Measurements from ENCODE around the gene SH3BP5L. TPM values are rescaled to one million over a fixed set of nuclear protein-coding genes. Genes with fewer than 3 reads are reported as not detected.
A peak's percentile ranks its signal among the peaks of the same experiment; 100 is the strongest.

The SH3BP5L gene
- total RNA-seq, 2 donors from 2014 or later, result 13.3 to 20.0 TPM

GRCh38 chr1:248788327-248788726 is 37.4 kb downstream of the SH3BP5L start:
- Mint-ChIP-seq H3K4me1 (no peaks in the 10 kb centered on the region), H3K4me3 (no peak overlapping the region), H3K27ac (no peak overlapping the region), H3K36me3 (ENCODE audit: low read depth) (no peaks in the 10 kb centered on the region), H3K27me3 (peaks cover 27% of the 10 kb centered on the region)
- DNase-seq, result no peak
- H3K9me3 ChIP-seq (ENCODE audit: control insufficient read depth, low read length, poor library complexity, severe bottlenecking), result no peaks in the 10 kb centered on the region
- no peak for ATAC-seq

GRCh38 chr1:248787430-248787829 is 38.3 kb downstream of the SH3BP5L start:
- no peaks in the 10 kb centered on the region for H3K9me3 ChIP-seq (ENCODE audit: control insufficient read depth, low read length, poor library complexity, severe bottlenecking)
- no peak overlapping the region for H3K27ac Mint-ChIP-seq
- no peaks in the 10 kb centered on the region for H3K36me3 Mint-ChIP-seq (ENCODE audit: low read depth)
- H3K4me3 Mint-ChIP-seq, result no peak overlapping the region
- DNase-seq, result no peak
- H3K4me1 Mint-ChIP-seq, result no peaks in the 10 kb centered on the region
- no peak for ATAC-seq
- peaks cover 36% of the 10 kb centered on the region for H3K27me3 Mint-ChIP-seq

- Mint-ChIP-seq H3K27ac (no peak overlapping the region), H3K36me3 (ENCODE audit: low read depth) (no peaks in the 10 kb centered on the region), H3K4me1 (no peaks in the 10 kb centered on the region), H3K4me3 (no peak overlapping the region), H3K27me3 (peaks cover 36% of the 10 kb centered on the region)
- no peaks in the 10 kb centered on the region for H3K9me3 ChIP-seq (ENCODE audit: control insufficient read depth, low read length, poor library complexity, severe bottlenecking)
- DNase-seq, result no peak
- ATAC-seq, result no peak
Observed at GRCh38 chr1:248786156-248786555, 39.6 kb downstream of the SH3BP5L start.

GRCh38 chr1:248783367-248783766 is 42.3 kb downstream of the SH3BP5L start:
- Mint-ChIP-seq H3K27ac (peak overlapping the region; percentile 11), H3K4me3 (no peak overlapping the region), H3K27me3 (peaks cover 45% of the 10 kb centered on the region), H3K36me3 (ENCODE audit: low read depth) (no peaks in the 10 kb centered on the region), H3K4me1 (no peaks in the 10 kb centered on the region)
- DNase-seq, result no peak
- ATAC-seq, result no peak
- H3K9me3 ChIP-seq (ENCODE audit: control insufficient read depth, low read length, poor library complexity, severe bottlenecking), result peaks cover 5% of the 10 kb centered on the region

- peaks cover 5% of the 10 kb centered on the region for H3K9me3 ChIP-seq (ENCODE audit: control insufficient read depth, low read length, poor library complexity, severe bottlenecking)
- Mint-ChIP-seq H3K27ac (no peak overlapping the region), H3K4me3 (no peak overlapping the region), H3K36me3 (ENCODE audit: low read depth) (no peaks in the 10 kb centered on the region), H3K27me3 (peaks cover 40% of the 10 kb centered on the region), H3K4me1 (no peaks in the 10 kb centered on the region)
- no peak for DNase-seq
- no peak for ATAC-seq
Observed at GRCh38 chr1:248782416-248783141, 43.1 kb downstream of the SH3BP5L start.

GRCh38 chr1:248779350-248779749 is 46.4 kb downstream of the SH3BP5L start:
- ATAC-seq (no peak), DNase-seq (no peak)
- peaks cover 5% of the 10 kb centered on the region for H3K9me3 ChIP-seq (ENCODE audit: control insufficient read depth, low read length, poor library complexity, severe bottlenecking)
- Mint-ChIP-seq H3K4me3 (no peak overlapping the region), H3K27ac (no peak overlapping the region), H3K27me3 (peaks cover 35% of the 10 kb centered on the region), H3K36me3 (ENCODE audit: low read depth) (no peaks in the 10 kb centered on the region), H3K4me1 (no peaks in the 10 kb centered on the region)

- Mint-ChIP-seq H3K27me3 (peaks cover 31% of the 10 kb centered on the region), H3K27ac (no peak overlapping the region), H3K4me1 (no peaks in the 10 kb centered on the region), H3K4me3 (no peak overlapping the region), H3K36me3 (ENCODE audit: low read depth) (no peaks in the 10 kb centered on the region)
- H3K9me3 ChIP-seq (ENCODE audit: control insufficient read depth, low read length, poor library complexity, severe bottlenecking), result peaks cover 5% of the 10 kb centered on the region
- ATAC-seq (no peak), DNase-seq (no peak)
Observed at GRCh38 chr1:248778906-248779305, 46.8 kb downstream of the SH3BP5L start.

GRCh38 chr1:248776991-248777390 is 48.7 kb downstream of the SH3BP5L start:
- ATAC-seq, result no peak
- Mint-ChIP-seq H3K4me3 (no peak overlapping the region), H3K27me3 (peaks cover 16% of the 10 kb centered on the region), H3K27ac (no peak overlapping the region), H3K4me1 (no peaks in the 10 kb centered on the region), H3K36me3 (ENCODE audit: low read depth) (no peaks in the 10 kb centered on the region)
- no peak for DNase-seq
- peaks cover 5% of the 10 kb centered on the region for H3K9me3 ChIP-seq (ENCODE audit: control insufficient read depth, low read length, poor library complexity, severe bottlenecking)

GRCh38 chr1:248775441-248775840 is 50.3 kb downstream of the SH3BP5L start:
- no peak overlapping the region for H3K27ac Mint-ChIP-seq

More at GRCh38 chr1:248775441-248775840, 50.3 kb downstream of the SH3BP5L start:
- peaks cover 2% of the 10 kb centered on the region for H3K9me3 ChIP-seq (ENCODE audit: control insufficient read depth, low read length, poor library complexity, severe bottlenecking)
- Mint-ChIP-seq H3K27me3 (peaks cover 16% of the 10 kb centered on the region), H3K4me1 (no peaks in the 10 kb centered on the region), H3K36me3 (ENCODE audit: low read depth) (no peaks in the 10 kb centered on the region), H3K4me3 (no peak overlapping the region)
- ATAC-seq, result no peak
- no peak for DNase-seq

Other genes starting within 250 kb of the SH3BP5L start
- not detected for gene OR2T10, start 228.2 kb downstream of the SH3BP5L start, total RNA-seq
- gene OR2T11, start 190.8 kb downstream of the SH3BP5L start, total RNA-seq, result not detected
- gene OR2T35, start 180.6 kb downstream of the SH3BP5L start, total RNA-seq, result not detected
- gene OR2T27, start 170.4 kb downstream of the SH3BP5L start, total RNA-seq, result not detected
- not detected for gene OR14I1, start 123.1 kb downstream of the SH3BP5L start, total RNA-seq
- not detected for gene LYPD8, start 70.2 kb downstream of the SH3BP5L start, total RNA-seq
- gene ZNF672, start 12.3 kb upstream of the SH3BP5L start, total RNA-seq, result 10 to 100 TPM; 23.1 to 28.8 TPM
- 10 to 100 TPM; 35.0 to 41.4 TPM for gene ZNF692, start 33.2 kb upstream of the SH3BP5L start, total RNA-seq
- gene PGBD2, start 80.3 kb upstream of the SH3BP5L start, total RNA-seq, result 1 to 10 TPM; 2.1 to 3.6 TPM